Activated naive CD8-positive, alpha-beta T cell treated with anti-CD3 and anti-CD28 coated beads, Interleukin-2, amount 50 U/mL, for 24 hours (primary cell): ENCODE results near the gene COL7A1.

Experiments used
- ATAC-seq: fragments of 150-1000 bp; cut with Tn5 transposase; one replicate; pipeline ENCODE4 v1.10.0; 2021
- DNase-seq: peaks from one replicate; pipeline ENCODE4 v3.0.0; 2021
- H3K27ac Mint-ChIP-seq: one replicate; pipeline ENCODE4 v1.8.0; 2021; ENCODE audit warnings: mild to moderate bottlenecking, mixed read lengths
- H3K27me3 Mint-ChIP-seq: one replicate; pipeline ENCODE4 v1.8.0; 2021; ENCODE audit warnings: mixed read lengths
- H3K36me3 Mint-ChIP-seq: one replicate; pipeline ENCODE4 v1.8.0; 2021; ENCODE audit warnings: low read depth, mixed read lengths
- H3K4me1 Mint-ChIP-seq: one replicate; pipeline ENCODE4 v1.8.0; 2021; ENCODE audit warnings: mixed read lengths
- H3K4me3 Mint-ChIP-seq: one replicate; pipeline ENCODE4 v1.8.0; 2021; ENCODE audit warnings: mild to moderate bottlenecking, moderate library complexity, mixed read lengths
- H3K9me3 Mint-ChIP-seq: one replicate; pipeline ENCODE4 v1.8.0; 2021; ENCODE audit warnings: mixed read lengths

COL7A1 gene

GRCh38 chr3:48565591-48566400 is 29.3 kb downstream of the COL7A1 start:
- peaks cover 24% of the 10 kb centered on the region for H3K4me1 Mint-ChIP-seq
- no peak overlapping the region for H3K4me3 Mint-ChIP-seq
- H3K27ac Mint-ChIP-seq = peak overlapping the region; percentile 32
- no peaks in the 10 kb centered on the region for H3K9me3 Mint-ChIP-seq
- peak; percentile 44 for ATAC-seq
- peak; percentile 35 for DNase-seq
- no peaks in the 10 kb centered on the region for H3K36me3 Mint-ChIP-seq
- no peaks in the 10 kb centered on the region for H3K27me3 Mint-ChIP-seq

- Mint-ChIP-seq H3K4me1 (peaks cover 24% of the 10 kb centered on the region), H3K9me3 (no peaks in the 10 kb centered on the region), H3K27me3 (no peaks in the 10 kb centered on the region), H3K36me3 (no peaks in the 10 kb centered on the region), H3K4me3 (no peak overlapping the region), H3K27ac (peak overlapping the region; percentile 32)
- no peak for ATAC-seq
- no peak for DNase-seq
Observed at GRCh38 chr3:48565186-48565585, 29.9 kb downstream of the COL7A1 start.

GRCh38 chr3:48564667-48565066 is 30.5 kb downstream of the COL7A1 start:
- H3K9me3 Mint-ChIP-seq = no peaks in the 10 kb centered on the region
- H3K4me3 Mint-ChIP-seq = no peak overlapping the region
- H3K36me3 Mint-ChIP-seq = no peaks in the 10 kb centered on the region
- peaks cover 2% of the 10 kb centered on the region for H3K27me3 Mint-ChIP-seq
- H3K4me1 Mint-ChIP-seq = peaks cover 24% of the 10 kb centered on the region
- H3K27ac Mint-ChIP-seq = no peak overlapping the region
- ATAC-seq (no peak), DNase-seq (no peak)

GRCh38 chr3:48564022-48564421 is 31.1 kb downstream of the COL7A1 start:
- DNase-seq (peak; percentile 61), ATAC-seq (peak; percentile 42)
- Mint-ChIP-seq H3K4me1 (peaks cover 24% of the 10 kb centered on the region), H3K27ac (peak overlapping the region; percentile 15), H3K9me3 (no peaks in the 10 kb centered on the region), H3K4me3 (no peak overlapping the region), H3K36me3 (no peaks in the 10 kb centered on the region), H3K27me3 (peaks cover 2% of the 10 kb centered on the region)

GRCh38 chr3:48563382-48563918 is 31.7 kb downstream of the COL7A1 start, which contains the start of gene UCN2:
Gene UCN2, minus strand, starts transcription at chr3:48563781. Its CDS starts 657 bp downstream, at chr3:48563124.
- DNase-seq (no peak), ATAC-seq (no peak)
- no peaks in the 10 kb centered on the region for H3K36me3 Mint-ChIP-seq
- H3K27me3 Mint-ChIP-seq = peaks cover 2% of the 10 kb centered on the region
- H3K4me1 Mint-ChIP-seq = peaks cover 26% of the 10 kb centered on the region
- peak within 1 kb of the TSS; percentile 16 for H3K27ac Mint-ChIP-seq
- no peaks in the 10 kb centered on the region for H3K9me3 Mint-ChIP-seq
- no peak within 1 kb of the TSS for H3K4me3 Mint-ChIP-seq

GRCh38 chr3:48562367-48563095 is 32.6 kb downstream of the COL7A1 start:
- H3K9me3 Mint-ChIP-seq = no peaks in the 10 kb centered on the region
- no peak overlapping the region for H3K27ac Mint-ChIP-seq
- no peak for DNase-seq
- peaks cover 30% of the 10 kb centered on the region for H3K4me1 Mint-ChIP-seq
- ATAC-seq = no peak
- H3K27me3 Mint-ChIP-seq = peaks cover 2% of the 10 kb centered on the region
- H3K36me3 Mint-ChIP-seq = no peaks in the 10 kb centered on the region
- H3K4me3 Mint-ChIP-seq = no peak overlapping the region

GRCh38 chr3:48561045-48561736 is 33.9 kb downstream of the COL7A1 start:
- peaks cover 2% of the 10 kb centered on the region for H3K27me3 Mint-ChIP-seq
- ATAC-seq = no peak
- no peak overlapping the region for H3K27ac Mint-ChIP-seq
- no peak overlapping the region for H3K4me3 Mint-ChIP-seq
- H3K36me3 Mint-ChIP-seq = peaks cover 2% of the 10 kb centered on the region
- DNase-seq = peak; percentile 21
- H3K4me1 Mint-ChIP-seq = peaks cover 39% of the 10 kb centered on the region
- H3K9me3 Mint-ChIP-seq = no peaks in the 10 kb centered on the region

- ATAC-seq (no peak), DNase-seq (no peak)
- H3K4me1 Mint-ChIP-seq = peaks cover 35% of the 10 kb centered on the region
- no peaks in the 10 kb centered on the region for H3K9me3 Mint-ChIP-seq
- H3K27ac Mint-ChIP-seq = no peak overlapping the region
- peaks cover 2% of the 10 kb centered on the region for H3K36me3 Mint-ChIP-seq
- no peak overlapping the region for H3K4me3 Mint-ChIP-seq
- peaks cover 2% of the 10 kb centered on the region for H3K27me3 Mint-ChIP-seq
Observed at GRCh38 chr3:48560648-48561018, 34.5 kb downstream of the COL7A1 start.

- Mint-ChIP-seq H3K36me3 (peaks cover 2% of the 10 kb centered on the region), H3K27me3 (peaks cover 2% of the 10 kb centered on the region), H3K9me3 (no peaks in the 10 kb centered on the region), H3K4me1 (peaks cover 32% of the 10 kb centered on the region), H3K4me3 (no peak overlapping the region), H3K27ac (no peak overlapping the region)
- ATAC-seq (no peak), DNase-seq (no peak)
Observed at GRCh38 chr3:48558493-48559134, 36.5 kb downstream of the COL7A1 start.

- ATAC-seq = peak; percentile 89
- H3K27ac Mint-ChIP-seq = peak within 1 kb of the TSS; percentile 93
- peaks cover 2% of the 10 kb centered on the region for H3K36me3 Mint-ChIP-seq
- H3K4me1 Mint-ChIP-seq = peaks cover 25% of the 10 kb centered on the region
- peak within 1 kb of the TSS; percentile 84 for H3K4me3 Mint-ChIP-seq
- H3K9me3 Mint-ChIP-seq = no peaks in the 10 kb centered on the region
- DNase-seq = peak; percentile 99
- H3K27me3 Mint-ChIP-seq = peaks cover 2% of the 10 kb centered on the region
Observed at GRCh38 chr3:48556796-48557626, 38.1 kb downstream of the COL7A1 start, which contains the start of gene PFKFB4. Gene PFKFB4, minus strand, starts transcription at chr3:48556803. Its CDS starts 26 bp downstream, at chr3:48556777.

- DNase-seq (peak; percentile 16), ATAC-seq (no peak)
- peaks cover 24% of the 10 kb centered on the region for H3K4me1 Mint-ChIP-seq
- peak overlapping the region; percentile 93 for H3K27ac Mint-ChIP-seq
- peak overlapping the region; percentile 84 for H3K4me3 Mint-ChIP-seq
- H3K27me3 Mint-ChIP-seq = peaks cover 2% of the 10 kb centered on the region
- peaks cover 2% of the 10 kb centered on the region for H3K36me3 Mint-ChIP-seq
- H3K9me3 Mint-ChIP-seq = no peaks in the 10 kb centered on the region
Observed at GRCh38 chr3:48555949-48556795, 39.0 kb downstream of the COL7A1 start.

- peak overlapping the region; percentile 31 for H3K27ac Mint-ChIP-seq
- peak overlapping the region; percentile 84 for H3K4me3 Mint-ChIP-seq
- peaks cover 22% of the 10 kb centered on the region for H3K4me1 Mint-ChIP-seq
- DNase-seq = no peak
- H3K36me3 Mint-ChIP-seq = peaks cover 2% of the 10 kb centered on the region
- peaks cover 2% of the 10 kb centered on the region for H3K27me3 Mint-ChIP-seq
- H3K9me3 Mint-ChIP-seq = no peaks in the 10 kb centered on the region
- no peak for ATAC-seq
Observed at GRCh38 chr3:48555231-48555948, 39.7 kb downstream of the COL7A1 start.
